ENCODE data around the gene SCYGR1. TPM values are rescaled to one million over a fixed set of nuclear protein-coding genes. Genes with fewer than 3 reads are reported as not detected.

The SCYGR1 gene
- total RNA-seq, 2 donors from 2014 or later, result not detected

GRCh38 chr2:227423656-227424499 lies 36.1 kb upstream of the SCYGR1 start:
- Histone ChIP-seq H3K9me3 (no peaks in the 10 kb centered on the region), H3K4me3 (no peak overlapping the region), H3K27me3 (replicated peaks; ENCODE audit: insufficient read depth) (no peaks in the 10 kb centered on the region), H3K36me3 (no peaks in the 10 kb centered on the region), H3K27ac (no peak overlapping the region), H3K4me1 (replicated peaks) (no peaks in the 10 kb centered on the region)
- no peak for DNase-seq (ENCODE audit: low spot score)
- intact Hi-C loops (cut with DNase I), result no loop called here
- WGBS, result 66% methylated on average over 10 of the region's 10 CpGs
- TF ChIP-seq POLR2A (IDR thresholded peaks at IDR 0.05) (no peak), POLR2AphosphoS5 (IDR thresholded peaks at IDR 0.05) (no peak), CTCF (IDR thresholded peaks at IDR 0.05) (no peak)

DNA sequence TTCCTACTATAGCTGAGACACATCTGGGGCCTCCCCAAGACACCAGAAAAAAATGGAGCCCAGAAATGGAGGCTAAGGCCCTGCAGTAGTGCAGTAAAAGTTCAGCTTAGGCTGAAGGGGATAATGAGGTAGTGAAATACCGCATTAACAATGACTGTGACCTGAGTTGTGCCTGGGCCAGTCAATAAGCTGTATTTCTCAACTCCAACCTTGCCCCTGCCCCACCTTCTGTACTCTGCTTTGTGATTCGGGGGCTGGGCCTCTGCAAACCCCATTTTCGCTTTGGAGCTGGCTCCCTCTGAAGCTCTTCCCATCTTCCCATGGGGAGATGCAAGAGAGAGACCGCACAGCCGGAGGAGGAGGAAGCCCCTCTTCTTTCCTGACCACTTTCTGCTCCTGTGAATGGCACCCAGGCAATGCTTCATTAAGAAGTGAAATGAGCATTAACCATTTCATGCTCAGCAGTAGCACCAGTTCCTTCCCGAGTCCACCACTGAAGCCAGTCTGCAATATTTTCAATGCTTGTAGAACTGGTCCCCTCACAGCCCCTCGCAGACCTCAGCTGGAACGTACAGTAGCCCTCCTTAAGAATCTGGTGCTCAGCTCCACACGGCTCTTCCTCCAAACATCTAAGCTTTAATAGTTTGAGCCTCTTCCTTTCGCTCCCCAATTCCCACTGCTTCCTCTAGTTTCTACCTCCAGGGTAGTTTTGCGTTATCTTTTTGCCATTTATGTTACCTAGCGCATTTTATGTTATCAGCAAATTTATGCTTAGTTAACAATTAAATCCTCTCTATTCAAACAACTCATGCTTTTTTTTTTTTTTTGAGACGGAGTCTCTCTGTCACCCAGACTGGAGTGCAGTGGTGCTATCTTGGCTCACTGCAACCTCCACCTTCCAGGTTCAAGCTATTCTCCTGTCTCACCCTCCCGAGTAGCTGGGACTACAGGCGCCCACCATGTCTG lies 32.6 kb upstream of the SCYGR1 start:
- no peaks in the 10 kb centered on the region for H3K27me3 ChIP-seq (replicated peaks; ENCODE audit: insufficient read depth)
- WGBS, result 75% methylated on average over 15 of the region's 15 CpGs
- no peak for DNase-seq (ENCODE audit: low spot score)
- H3K4me1 ChIP-seq (replicated peaks), result no peaks in the 10 kb centered on the region
- intact Hi-C loops (cut with DNase I), result no loop called here
- no peak overlapping the region for H3K4me3 ChIP-seq
- H3K36me3 ChIP-seq, result no peaks in the 10 kb centered on the region
- no peak for TF ChIP-seq POLR2A (IDR thresholded peaks at IDR 0.05)
- no peak for TF ChIP-seq CTCF (IDR thresholded peaks at IDR 0.05)
- no peak for TF ChIP-seq POLR2AphosphoS5 (IDR thresholded peaks at IDR 0.05)
- no peaks in the 10 kb centered on the region for H3K9me3 ChIP-seq
- H3K27ac ChIP-seq, result no peak overlapping the region

GRCh38 chr2:227416701-227417100 lies 29.0 kb upstream of the SCYGR1 start:
- Histone ChIP-seq H3K9me3 (no peaks in the 10 kb centered on the region), H3K4me3 (no peak overlapping the region), H3K36me3 (no peaks in the 10 kb centered on the region), H3K27ac (no peak overlapping the region), H3K4me1 (replicated peaks) (no peaks in the 10 kb centered on the region), H3K27me3 (replicated peaks; ENCODE audit: insufficient read depth) (no peaks in the 10 kb centered on the region)
- intact Hi-C loops (cut with DNase I), result no loop called here
- 86% methylated on average over 4 of the region's 4 CpGs for WGBS
- DNase-seq (ENCODE audit: low spot score), result no peak
- TF ChIP-seq CTCF (IDR thresholded peaks at IDR 0.05) (no peak), POLR2A (IDR thresholded peaks at IDR 0.05) (no peak), POLR2AphosphoS5 (IDR thresholded peaks at IDR 0.05) (no peak)

DNA sequence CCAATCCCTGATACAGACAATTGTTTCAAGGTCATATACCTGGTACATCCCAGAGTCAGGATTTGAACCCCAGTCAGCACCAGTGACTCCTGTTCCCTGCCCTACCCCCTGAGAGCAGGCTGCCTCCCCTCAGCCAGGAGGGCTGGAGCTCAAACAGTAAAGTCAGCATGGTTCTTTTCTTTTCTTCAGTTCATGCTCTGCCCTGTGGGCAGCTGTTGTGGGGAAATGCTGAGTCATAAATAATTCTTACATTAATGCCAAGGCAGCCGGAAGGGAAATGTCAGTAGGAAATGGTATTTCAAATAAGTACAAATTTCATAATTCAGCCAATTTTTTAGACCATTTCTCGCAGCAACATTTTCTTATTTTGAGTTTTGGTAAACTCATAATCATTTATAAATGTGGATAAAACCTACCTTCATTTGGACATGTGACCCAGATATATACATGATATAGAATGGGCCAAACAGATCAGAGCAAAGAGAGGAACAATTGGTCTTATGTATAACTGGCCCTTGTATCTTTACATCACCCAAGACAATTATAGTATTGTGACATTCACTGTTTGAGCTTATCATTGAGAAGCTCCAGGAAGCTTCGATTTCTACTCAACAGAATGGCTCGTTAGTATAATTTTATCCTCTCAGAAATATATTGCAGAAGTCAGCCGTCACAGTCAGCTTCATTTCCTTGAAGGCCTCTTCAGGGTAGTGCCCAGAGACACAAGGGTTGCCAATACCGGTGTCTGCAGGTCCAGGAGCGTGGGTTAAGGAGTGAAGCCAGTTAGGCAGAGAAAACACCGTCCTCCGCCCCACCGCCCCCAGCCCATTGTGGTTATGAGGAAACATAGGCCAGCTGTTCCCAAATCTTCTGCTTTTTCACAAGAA lies 28.0 kb upstream of the SCYGR1 start:
- H3K27ac ChIP-seq, result no peak overlapping the region
- intact Hi-C loops (cut with DNase I), result no loop called here
- DNase-seq (ENCODE audit: low spot score), result no peak

More for the DNA sequence above, 28.0 kb upstream of the SCYGR1 start:
- 67% methylated on average over 10 of the region's 10 CpGs for WGBS
- Histone ChIP-seq H3K9me3 (no peaks in the 10 kb centered on the region), H3K4me3 (no peak overlapping the region), H3K27me3 (replicated peaks; ENCODE audit: insufficient read depth) (no peaks in the 10 kb centered on the region), H3K4me1 (replicated peaks) (no peaks in the 10 kb centered on the region), H3K36me3 (no peaks in the 10 kb centered on the region)
- TF ChIP-seq POLR2AphosphoS5 (IDR thresholded peaks at IDR 0.05) (no peak), CTCF (IDR thresholded peaks at IDR 0.05) (no peak), POLR2A (IDR thresholded peaks at IDR 0.05) (no peak)

All from prostate gland (tissue), 2 donors.